Heart left ventricle (tissue), 13 donors: Measurements from ENCODE around the gene CCNY.

Experiments
- CTCF ChIP-seq, 12 donors: fragments of 200-600 bp; sonication (generic) in 4 of 12; IDR thresholded peaks; one replicate each; pipeline versions ENCODE4 v1.5.0 to v1.8.0; 2018 to 2022; ENCODE audit warnings: antibody characterized with exemption in 12 of 12, mild to moderate bottlenecking in 5 of 12
- POLR2A ChIP-seq, 2 donors: fragments of 450-650 bp; IDR thresholded peaks; one replicate each; pipeline ENCODE4 v1.6.1; 2017; ENCODE audit warnings: antibody characterized with exemption in 2 of 2, mild to moderate bottlenecking in 2 of 2, moderate library complexity in 2 of 2
- donor health status: ischemic (EF 13 %, LVEDD 7.1; RV severe dilation, severe dysfunction).
- donor health status: DM: no; HTN: yes; CAD: no.
- donor health status: DM: no; HTN: no; CAD: no.
- donor health status: ischemic (EF 25% LVEDD 6.9; RV normal size, moderate dysfunction).
- donor health status: ischemic (EF 25% LVEDD 5.7; RV mildly dilated, moderate dysfunction).
- donor health status: ischemic (EF 35%, LVEDD 5.7; RV mildly dilated, moderate dysfunction).
- donor health status: nonischemic (EF 11% LVEDD 7.7; RV severe dilation, severe dysfunction).
- donor health status: DM: yes; HTN: yes; CAD: no.
- donor health status: PGD.
- donor health status: ischemic (EF 29% LVEDD 5.4; RV normal size, mild dysfunction).
- donor health status: nonischemic (EF 23%, LVEDD 6.1; RV moderate dilation, normal function).

GRCh38 chr10:35289198-35289597, 47.1 kb upstream of the CCNY start:
- TF ChIP-seq CTCF (IDR thresholded peaks at IDR 0.05) (no peak), POLR2A (IDR thresholded peaks at IDR 0.05) (no peak)
